Left kidney (tissue), 2 donors: Measurements from ENCODE around the gene PITPNC1. TPM values are rescaled to one million over a fixed set of nuclear protein-coding genes. Genes with fewer than 3 reads are reported as not detected.
"Not testable (repeated sequence)": the region's sequence is repeated elsewhere in the genome, so short reads cannot be mapped to it uniquely, and the experiment has no call there.

Experiments used
- DNase-seq: peaks from one replicate; pipeline ENCODE4 v3.0.0-alpha.2; 2013
- polyA plus RNA-seq: library from polyadenylated mRNA; unstranded; fragments of 120-200 nt; gene quantifications from one replicate; pipeline ENCODE4 v1.2.1, GENCODE V29; 2013; ENCODE audit not compliant: insufficient read length

Gene PITPNC1
- polyA plus RNA-seq, 1 donor, result 22.3 TPM

- no peak for DNase-seq
Measured at GRCh38 chr17:67461876-67462275, 84.8 kb downstream of the PITPNC1 start.

GRCh38 chr17:67466251-67466796, 89.2 kb downstream of the PITPNC1 start:
- no peak for DNase-seq

GRCh38 chr17:67467500-67468455, 90.7 kb downstream of the PITPNC1 start:
- no peak for DNase-seq

GRCh38 chr17:67469208-67469980, 92.3 kb downstream of the PITPNC1 start:
- DNase-seq, result no peak

- no peak for DNase-seq
Measured at GRCh38 chr17:67470163-67470562, 93.1 kb downstream of the PITPNC1 start.

GRCh38 chr17:67471118-67471517, 94.0 kb downstream of the PITPNC1 start:
- no peak for DNase-seq

GRCh38 chr17:67472606-67473005, 95.5 kb downstream of the PITPNC1 start:
- not testable (repeated sequence) for DNase-seq

- DNase-seq, result no peak
Measured at GRCh38 chr17:67474081-67474661, 97.1 kb downstream of the PITPNC1 start.

- peak; percentile 80 for DNase-seq
Measured at GRCh38 chr17:67475161-67475937, 98.3 kb downstream of the PITPNC1 start.

- DNase-seq, result no peak
Measured at GRCh38 chr17:67476787-67477335, 99.8 kb downstream of the PITPNC1 start.

- no peak for DNase-seq
Measured at GRCh38 chr17:67477687-67478086, 100.6 kb downstream of the PITPNC1 start.

- no peak for DNase-seq
Measured at GRCh38 chr17:67478401-67479041, 101.4 kb downstream of the PITPNC1 start.

- no peak for DNase-seq
Measured at GRCh38 chr17:67479148-67479547, 102.1 kb downstream of the PITPNC1 start.

- not testable (repeated sequence) for DNase-seq
Measured at GRCh38 chr17:67480959-67481358, 103.9 kb downstream of the PITPNC1 start.

GRCh38 chr17:67481808-67482207, 104.7 kb downstream of the PITPNC1 start:
- DNase-seq, result no peak

- no peak for DNase-seq
Measured at GRCh38 chr17:67482764-67483163, 105.7 kb downstream of the PITPNC1 start.

- no peak for DNase-seq
Measured at GRCh38 chr17:67484261-67484660, 107.2 kb downstream of the PITPNC1 start.

- DNase-seq, result no peak
Measured at GRCh38 chr17:67485666-67486065, 108.6 kb downstream of the PITPNC1 start.

GRCh38 chr17:67487506-67487905, 110.4 kb downstream of the PITPNC1 start:
- DNase-seq, result no peak

GRCh38 chr17:67488161-67488560, 111.1 kb downstream of the PITPNC1 start:
- DNase-seq, result no peak

GRCh38 chr17:67488768-67489167, 111.7 kb downstream of the PITPNC1 start:
- no peak for DNase-seq
